SK-N-MC (cell line): ENCODE data around the gene FBXO17.
A peak's percentile ranks its signal among the peaks of the same experiment; 100 is the strongest.

Source experiments
- DNase-seq: peaks from one replicate; pipeline ENCODE4 v3.0.0-alpha.2; 2011; ENCODE audit warnings: low read depth, low spot score
- H3K27ac ChIP-seq: fragments of 200-600 bp; sonication (generic); 2 replicates; pipeline ENCODE4 v1.5.1; 2016; ENCODE audit warnings: mixed run types
- H3K36me3 ChIP-seq: fragments of 200-600 bp; sonication (generic); 2 replicates; pipeline ENCODE4 v1.6.1; 2017; ENCODE audit warnings: antibody characterized with exemption, low read length, mixed read lengths; ENCODE audit not compliant: insufficient read depth
- H3K4me3 ChIP-seq: fragments of 200-600 bp; sonication (generic); 2 replicates; pipeline ENCODE4 v1.5.1; 2016
- H3K9ac ChIP-seq: fragments of 200-600 bp; sonication (generic); 2 replicates; pipeline ENCODE4 v1.8.0; 2017; ENCODE audit warnings: mixed run types, mixed read lengths; ENCODE audit not compliant: insufficient read length
- H3K9me3 ChIP-seq: fragments of 200-600 bp; sonication (generic); 2 replicates; pipeline ENCODE4 v1.6.1; 2017; ENCODE audit warnings: low read depth, mild to moderate bottlenecking, antibody characterized with exemption, low read length, moderate library complexity, mixed read lengths
- EZH2 ChIP-seq: fragments of 200-600 bp; sonication (generic); IDR thresholded peaks from one replicate; pipeline ENCODE4 v1.6.1; 2017; ENCODE audit warnings: antibody characterized with exemption
- FOXP2 ChIP-seq: optimal IDR thresholded peaks from 2 replicates; pipeline ENCODE3; 2011; ENCODE audit warnings: mild to moderate bottlenecking, moderate library complexity; ENCODE audit not compliant: insufficient read depth; ENCODE audit errors: extremely low read length, control extremely low read depth
- POLR2AphosphoS5 ChIP-seq: IDR thresholded peaks from 2 replicates; pipeline ENCODE4 v1.6.1; 2012; ENCODE audit warnings: mild to moderate bottlenecking, low read depth, low read length, borderline replicate concordance

Gene FBXO17

DNA sequence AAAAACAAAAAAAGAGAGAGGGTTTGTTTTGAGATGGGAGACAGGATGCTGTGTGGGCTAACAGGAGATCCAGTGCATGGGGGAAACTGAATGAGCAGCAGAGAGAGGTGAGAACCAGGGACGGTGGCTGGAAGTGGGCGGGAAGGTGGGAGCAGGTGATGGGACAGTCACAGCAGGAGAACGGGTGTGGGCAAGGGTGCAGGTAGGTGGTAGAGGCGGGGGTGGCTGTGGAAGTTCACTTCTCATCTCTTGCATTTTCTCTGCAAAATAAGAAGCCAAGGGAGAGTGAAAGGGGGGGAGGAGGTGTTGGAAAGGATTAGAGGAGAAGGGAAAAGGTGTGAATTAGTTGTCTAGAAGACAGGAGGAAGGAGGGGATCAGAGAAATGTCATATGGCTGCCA lies 21.9 kb downstream of the FBXO17 start:
- H3K9me3 ChIP-seq = no peaks in the 10 kb centered on the region
- H3K9ac ChIP-seq = no peak overlapping the region
- H3K4me3 ChIP-seq = no peak overlapping the region
- no peak for DNase-seq
- TF ChIP-seq FOXP2 = no peak
- TF ChIP-seq EZH2 = no peak
- no peak for TF ChIP-seq POLR2AphosphoS5
- H3K36me3 ChIP-seq = peaks cover 3% of the 10 kb centered on the region; the same call in 1 of the 2 replicates
- H3K27ac ChIP-seq = no peak overlapping the region

DNA sequence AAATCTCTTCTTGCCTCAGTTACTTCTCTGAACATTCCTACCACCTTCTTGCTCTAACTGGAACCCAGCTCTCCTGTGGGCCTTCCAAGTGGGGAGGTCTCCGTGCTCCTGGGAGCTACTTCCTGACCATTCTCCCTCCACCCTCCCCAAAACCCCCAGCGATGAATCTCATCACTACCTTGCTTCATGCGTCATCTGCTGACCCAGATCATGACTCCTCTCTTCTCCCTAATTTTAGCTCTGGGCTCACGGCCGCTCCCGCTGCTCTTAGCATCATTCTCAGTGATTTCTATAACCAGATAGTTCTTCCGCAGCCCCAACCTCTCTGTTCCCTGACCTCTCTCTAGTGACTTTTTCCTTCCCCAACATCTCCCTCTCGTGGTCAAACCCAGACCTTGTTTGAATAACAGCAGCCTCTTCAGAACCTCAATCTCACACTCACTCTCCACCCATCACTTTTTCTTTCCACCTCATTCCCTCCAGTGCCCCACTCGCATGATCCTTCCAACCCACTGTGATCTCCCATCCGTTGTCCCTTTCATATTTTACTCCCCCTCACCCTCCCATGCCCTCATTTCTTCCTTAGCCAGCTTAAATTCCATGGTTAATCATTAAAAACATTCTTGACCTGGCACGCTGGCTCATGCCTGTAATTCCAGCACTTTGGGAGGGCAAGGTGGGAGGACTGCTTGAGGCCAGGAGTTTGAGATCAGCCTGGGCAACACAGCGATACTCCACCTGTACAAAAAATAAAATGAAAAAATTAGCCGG lies 23.0 kb downstream of the FBXO17 start:
- no peaks in the 10 kb centered on the region for H3K9me3 ChIP-seq
- TF ChIP-seq POLR2AphosphoS5 = no peak
- no peak for TF ChIP-seq FOXP2
- no peak for TF ChIP-seq EZH2
- H3K4me3 ChIP-seq = no peak overlapping the region
- H3K36me3 ChIP-seq = peaks cover under 1% of the 10 kb centered on the region; the same call in 1 of the 2 replicates
- H3K27ac ChIP-seq = no peak overlapping the region
- DNase-seq = no peak
- no peak overlapping the region for H3K9ac ChIP-seq

DNA sequence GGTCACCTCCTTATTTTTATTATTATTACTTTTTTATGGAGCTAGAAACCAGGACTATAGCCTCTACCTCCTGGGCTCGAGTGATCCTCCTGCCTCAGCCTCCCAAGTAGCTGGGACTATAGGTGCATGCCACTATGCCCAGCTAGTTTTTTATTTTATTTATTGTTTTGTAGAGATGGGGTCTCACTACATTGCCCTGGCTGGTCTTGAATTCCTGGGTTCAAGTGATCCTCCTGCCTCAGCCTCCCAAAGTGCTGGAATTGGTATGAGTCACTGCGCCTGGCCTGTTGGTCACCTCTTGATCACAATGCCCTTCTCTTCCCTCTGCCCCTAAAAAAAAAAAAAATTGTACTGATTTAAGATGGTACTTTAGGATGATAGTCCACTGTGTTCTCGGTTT lies 24.4 kb downstream of the FBXO17 start:
- Histone ChIP-seq H3K4me3 (no peak overlapping the region), H3K27ac (no peak overlapping the region), H3K9me3 (no peaks in the 10 kb centered on the region), H3K36me3 (peaks cover 10% of the 10 kb centered on the region; the same call in 1 of the 2 replicates), H3K9ac (no peak overlapping the region)
- TF ChIP-seq POLR2AphosphoS5 = no peak
- TF ChIP-seq FOXP2 = no peak
- TF ChIP-seq EZH2 = no peak
- no peak for DNase-seq

DNA sequence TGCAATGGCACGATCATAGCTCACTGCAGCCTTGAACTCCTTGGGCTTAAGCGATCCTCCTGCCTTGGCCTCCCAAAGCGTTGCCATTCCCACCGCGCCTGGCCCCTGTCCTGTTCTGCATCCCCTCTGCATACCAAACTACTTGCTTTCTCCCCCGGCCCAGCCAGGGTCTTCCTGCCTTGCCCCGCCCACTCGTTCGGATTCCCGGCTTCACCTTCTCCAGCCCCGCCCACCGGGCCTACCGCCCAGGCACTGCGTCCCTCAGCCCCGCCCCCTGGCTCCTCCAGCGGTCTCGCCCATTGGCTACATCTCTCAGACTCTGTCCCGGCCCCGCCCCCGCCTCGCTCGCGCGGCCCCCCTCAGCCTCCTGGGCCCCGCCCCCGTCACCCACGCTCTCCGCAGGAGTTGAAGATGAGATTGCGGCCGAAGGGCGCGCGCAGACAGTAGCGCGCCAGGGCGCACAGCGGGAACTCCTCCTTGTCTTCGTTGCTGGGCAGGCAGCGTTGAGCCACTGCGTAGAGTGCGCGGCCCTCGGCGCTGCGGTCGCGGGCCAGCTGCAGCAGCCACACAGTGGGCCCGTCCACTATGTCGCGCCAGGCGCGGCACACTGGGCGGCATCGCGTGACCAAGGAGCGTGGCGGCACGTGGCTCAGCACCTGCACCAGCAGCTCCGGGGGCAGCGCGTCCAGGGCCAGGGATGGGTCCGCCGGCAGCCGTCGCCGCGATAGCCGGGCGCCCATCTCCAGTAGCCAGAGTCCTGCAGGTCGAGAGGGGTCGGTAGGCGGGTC lies 25.8 kb downstream of the FBXO17 start:
- Histone ChIP-seq H3K27ac (no peak overlapping the region), H3K9ac (no peak overlapping the region), H3K9me3 (no peaks in the 10 kb centered on the region), H3K36me3 (peaks cover 18% of the 10 kb centered on the region; the same call in 1 of the 2 replicates), H3K4me3 (no peak overlapping the region)
- peak; percentile 35 for DNase-seq
- TF ChIP-seq EZH2 (no peak), FOXP2 (peak; percentile 25), POLR2AphosphoS5 (peak; percentile 67; the same call in 1 of the 2 replicates)

DNA sequence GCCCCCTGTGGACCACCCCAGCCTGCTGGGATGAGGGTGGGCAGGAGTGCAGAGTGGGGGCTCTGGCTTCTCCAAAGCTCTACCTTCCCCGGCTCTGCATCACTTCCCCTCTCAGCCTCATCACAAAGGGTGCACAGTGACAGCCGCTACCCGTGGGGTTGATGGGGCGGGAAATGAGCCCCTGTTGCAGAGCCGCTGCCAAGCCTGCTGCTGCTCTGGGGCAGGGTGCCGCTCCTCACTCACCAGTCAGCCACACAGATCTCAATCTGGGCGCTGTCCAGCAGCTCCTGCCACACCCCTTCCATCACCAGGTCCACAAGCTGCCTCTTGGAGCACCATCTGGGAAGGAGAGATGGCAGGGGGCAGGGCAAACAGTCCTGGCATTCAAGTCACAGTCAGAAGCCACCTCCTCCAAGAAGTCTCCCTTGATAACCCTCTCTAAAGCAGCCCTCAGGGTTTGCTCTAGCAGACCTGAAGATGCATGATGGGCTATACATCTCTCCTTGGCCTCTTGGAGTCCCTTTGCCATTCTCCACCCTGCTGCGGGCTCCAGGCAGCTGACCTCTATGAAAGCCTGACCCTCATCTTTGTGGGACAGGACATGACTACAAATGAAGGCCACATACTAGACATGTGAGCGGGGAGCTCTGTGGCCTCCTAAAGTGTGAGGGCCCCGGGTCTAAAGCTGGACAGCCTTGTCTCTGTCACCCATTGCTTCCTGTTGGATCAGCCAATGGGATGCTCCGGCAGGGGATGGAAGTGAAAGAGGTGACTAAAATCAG lies 29.1 kb downstream of the FBXO17 start:
- no peak for TF ChIP-seq FOXP2
- no peak for TF ChIP-seq POLR2AphosphoS5
- no peak for TF ChIP-seq EZH2
- Histone ChIP-seq H3K4me3 (no peak overlapping the region), H3K9me3 (no peaks in the 10 kb centered on the region), H3K27ac (no peak overlapping the region), H3K9ac (no peak overlapping the region), H3K36me3 (peaks cover 23% of the 10 kb centered on the region; the same call in 1 of the 2 replicates)
- DNase-seq = no peak

DNA sequence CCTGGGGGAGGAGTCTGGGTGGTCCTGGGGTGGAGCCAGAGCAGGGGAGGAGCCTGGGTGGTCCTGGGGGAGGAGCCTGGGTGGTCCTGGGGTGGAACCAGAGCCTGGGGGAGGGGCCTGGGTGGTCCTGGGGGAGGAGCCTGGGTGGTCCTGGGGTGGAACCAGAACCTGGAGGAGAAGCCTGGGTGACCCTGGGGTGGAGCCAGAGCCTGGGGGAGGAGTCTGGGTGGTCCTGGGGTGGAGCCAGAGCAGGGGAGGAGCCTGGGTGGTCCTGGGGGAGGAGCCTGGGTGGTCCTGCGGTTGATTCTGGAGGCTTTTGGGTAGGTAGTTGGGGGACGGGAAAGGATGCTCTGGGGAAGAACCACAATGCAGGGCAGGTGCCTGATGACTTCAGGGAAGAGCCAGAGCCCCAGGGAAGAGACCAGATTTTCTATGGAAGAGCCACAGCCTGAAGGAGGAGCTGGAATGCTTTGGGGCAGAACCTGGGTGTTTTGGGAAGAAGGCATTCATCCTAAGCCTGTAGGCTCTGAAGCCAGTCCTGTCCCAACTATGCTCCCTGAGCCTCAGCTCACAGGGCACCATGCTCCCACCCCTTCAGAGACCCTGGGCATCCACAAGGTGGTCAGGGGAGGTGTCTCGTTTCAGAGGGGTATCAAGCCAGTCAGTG lies 29.8 kb downstream of the FBXO17 start:
- Histone ChIP-seq H3K9me3 (no peaks in the 10 kb centered on the region), H3K4me3 (no peak overlapping the region), H3K9ac (no peak overlapping the region), H3K36me3 (peaks cover 23% of the 10 kb centered on the region; the same call in 1 of the 2 replicates), H3K27ac (no peak overlapping the region)
- DNase-seq = no peak
- no peak for TF ChIP-seq EZH2
- TF ChIP-seq POLR2AphosphoS5 = no peak
- TF ChIP-seq FOXP2 = no peak

DNA sequence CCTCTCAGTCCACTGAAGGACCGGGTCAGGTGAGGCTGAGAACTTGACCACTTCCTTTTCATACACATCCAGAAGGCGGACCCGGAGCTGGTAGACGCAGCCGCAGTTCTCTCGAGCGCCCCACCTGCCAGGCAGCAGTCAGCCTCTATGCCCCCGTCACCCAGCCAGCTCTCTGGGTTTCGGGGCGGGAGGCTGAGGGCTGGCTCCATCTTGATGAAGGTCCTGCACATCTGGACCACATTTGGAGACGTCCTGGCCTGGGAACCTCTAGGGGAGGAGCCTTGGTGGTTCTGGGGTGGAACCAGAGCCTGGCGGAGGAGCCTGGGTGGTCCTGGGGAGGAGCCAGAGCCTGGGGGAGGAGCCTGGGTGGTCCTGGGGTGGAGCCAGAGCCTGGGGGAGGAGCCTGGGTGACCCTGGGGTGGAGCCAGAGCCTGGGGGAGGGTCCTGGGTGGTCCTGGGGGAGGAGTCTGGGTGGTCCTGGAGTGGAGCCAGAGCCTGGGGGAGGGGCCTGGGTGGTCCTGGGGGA lies 30.5 kb downstream of the FBXO17 start:
- Histone ChIP-seq H3K9me3 (no peaks in the 10 kb centered on the region), H3K4me3 (no peak overlapping the region), H3K36me3 (peaks cover 23% of the 10 kb centered on the region; the same call in 1 of the 2 replicates), H3K27ac (no peak overlapping the region), H3K9ac (no peak overlapping the region)
- no peak for DNase-seq
- TF ChIP-seq POLR2AphosphoS5 = no peak
- no peak for TF ChIP-seq FOXP2
- TF ChIP-seq EZH2 = no peak

DNA sequence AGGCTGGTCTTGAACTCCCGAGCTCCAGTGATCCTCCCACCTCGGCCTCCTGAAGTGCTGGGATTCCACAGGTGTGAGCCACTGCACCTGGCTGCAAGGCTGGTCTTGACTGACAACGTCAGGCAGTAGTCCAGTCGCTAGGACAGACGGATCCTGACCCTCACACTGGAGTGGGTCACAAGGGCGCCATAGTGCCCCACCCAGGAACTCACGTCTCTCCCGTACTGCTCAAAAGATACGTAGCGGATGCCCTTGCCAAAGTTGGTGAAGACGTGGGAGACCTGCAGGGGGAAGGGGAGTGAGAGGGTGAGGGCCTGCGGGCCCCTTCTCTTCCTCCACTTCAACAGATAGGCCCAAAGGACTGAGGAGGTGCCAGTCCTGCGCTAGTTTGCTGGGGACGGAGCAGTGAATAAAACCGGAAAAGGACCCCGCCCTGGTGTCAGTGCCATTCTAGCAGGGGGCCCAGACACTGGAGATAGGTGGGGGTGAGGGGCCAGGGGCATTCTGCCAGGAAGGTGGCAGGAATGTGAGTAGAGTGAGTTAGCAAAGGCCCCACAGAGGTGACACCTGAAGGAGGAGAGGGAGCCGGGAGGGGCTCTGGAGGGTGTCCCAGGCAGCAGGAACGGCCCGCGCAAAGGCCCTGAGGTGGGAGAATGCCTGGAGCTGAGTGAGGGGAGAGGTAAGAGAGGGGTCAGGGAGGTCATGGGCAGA lies 32.9 kb downstream of the FBXO17 start:
- Histone ChIP-seq H3K27ac (no peak overlapping the region), H3K9ac (no peak overlapping the region), H3K9me3 (no peaks in the 10 kb centered on the region), H3K4me3 (no peak overlapping the region), H3K36me3 (peaks cover 23% of the 10 kb centered on the region; the same call in 1 of the 2 replicates)
- no peak for DNase-seq
- TF ChIP-seq POLR2AphosphoS5 (no peak; the same call in 1 of the 2 replicates), EZH2 (no peak), FOXP2 (no peak)
